Measurements from ENCODE around the gene ZBTB42.

The ZBTB42 gene

GRCh38 chr14:104843442-104844305, 42.8 kb downstream of the ZBTB42 start:
- TF ChIP-seq, protein P1, sequence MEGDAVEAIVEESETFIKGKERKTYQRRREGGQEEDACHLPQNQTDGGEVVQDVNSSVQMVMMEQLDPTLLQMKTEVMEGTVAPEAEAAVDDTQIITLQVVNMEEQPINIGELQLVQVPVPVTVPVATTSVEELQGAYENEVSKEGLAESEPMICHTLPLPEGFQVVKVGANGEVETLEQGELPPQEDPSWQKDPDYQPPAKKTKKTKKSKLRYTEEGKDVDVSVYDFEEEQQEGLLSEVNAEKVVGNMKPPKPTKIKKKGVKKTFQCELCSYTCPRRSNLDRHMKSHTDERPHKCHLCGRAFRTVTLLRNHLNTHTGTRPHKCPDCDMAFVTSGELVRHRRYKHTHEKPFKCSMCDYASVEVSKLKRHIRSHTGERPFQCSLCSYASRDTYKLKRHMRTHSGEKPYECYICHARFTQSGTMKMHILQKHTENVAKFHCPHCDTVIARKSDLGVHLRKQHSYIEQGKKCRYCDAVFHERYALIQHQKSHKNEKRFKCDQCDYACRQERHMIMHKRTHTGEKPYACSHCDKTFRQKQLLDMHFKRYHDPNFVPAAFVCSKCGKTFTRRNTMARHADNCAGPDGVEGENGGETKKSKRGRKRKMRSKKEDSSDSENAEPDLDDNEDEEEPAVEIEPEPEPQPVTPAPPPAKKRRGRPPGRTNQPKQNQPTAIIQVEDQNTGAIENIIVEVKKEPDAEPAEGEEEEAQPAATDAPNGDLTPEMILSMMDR (IDR thresholded peaks at IDR 0.05; ENCODE audit: borderline replicate concordance, insufficient read depth, low read depth, low read length), result no peak
- H3K4me3 ChIP-seq (ENCODE audit: low read depth, low read length), result no peak overlapping the region

DNA sequence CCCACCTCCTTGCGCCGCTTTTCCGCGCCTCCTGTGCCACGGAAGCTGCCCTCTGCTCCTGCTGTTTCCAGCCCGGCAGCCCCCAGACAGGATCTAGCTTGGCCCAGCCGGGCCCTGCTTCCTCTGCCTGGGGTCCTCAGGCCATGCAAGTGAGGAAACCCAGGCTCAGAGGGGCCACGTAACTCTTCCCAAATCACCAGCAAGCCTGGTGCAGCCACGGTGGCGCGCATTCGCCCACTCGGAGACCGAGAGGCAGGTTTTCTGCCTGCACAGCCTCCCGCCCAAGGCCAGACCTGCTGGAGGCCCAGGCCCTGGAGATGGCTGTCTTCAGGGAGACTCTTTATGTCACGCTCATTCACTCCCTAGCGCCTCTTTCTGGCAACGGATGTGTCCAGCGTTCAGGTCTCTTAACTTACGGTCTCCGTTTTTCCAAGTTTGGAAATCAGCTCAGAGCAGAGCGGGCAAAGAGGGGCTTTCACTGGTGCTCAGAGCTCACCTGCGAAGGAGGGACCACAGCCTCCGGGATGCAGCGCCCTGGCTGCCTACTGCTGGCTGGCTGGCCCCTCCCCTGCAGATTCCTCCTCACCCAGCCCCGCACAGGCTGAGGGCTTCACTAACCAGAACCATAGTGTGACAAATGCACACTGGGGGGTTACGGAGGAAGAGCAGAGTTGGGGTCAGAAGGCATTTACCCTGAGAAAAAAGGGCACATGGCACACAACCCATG, 43.6 kb downstream of the ZBTB42 start:
- no peak overlapping the region for H3K4me3 ChIP-seq (ENCODE audit: low read depth, low read length)
- TF ChIP-seq, protein P1 (IDR thresholded peaks at IDR 0.05; ENCODE audit: borderline replicate concordance, insufficient read depth, low read depth, low read length), result no peak

DNA sequence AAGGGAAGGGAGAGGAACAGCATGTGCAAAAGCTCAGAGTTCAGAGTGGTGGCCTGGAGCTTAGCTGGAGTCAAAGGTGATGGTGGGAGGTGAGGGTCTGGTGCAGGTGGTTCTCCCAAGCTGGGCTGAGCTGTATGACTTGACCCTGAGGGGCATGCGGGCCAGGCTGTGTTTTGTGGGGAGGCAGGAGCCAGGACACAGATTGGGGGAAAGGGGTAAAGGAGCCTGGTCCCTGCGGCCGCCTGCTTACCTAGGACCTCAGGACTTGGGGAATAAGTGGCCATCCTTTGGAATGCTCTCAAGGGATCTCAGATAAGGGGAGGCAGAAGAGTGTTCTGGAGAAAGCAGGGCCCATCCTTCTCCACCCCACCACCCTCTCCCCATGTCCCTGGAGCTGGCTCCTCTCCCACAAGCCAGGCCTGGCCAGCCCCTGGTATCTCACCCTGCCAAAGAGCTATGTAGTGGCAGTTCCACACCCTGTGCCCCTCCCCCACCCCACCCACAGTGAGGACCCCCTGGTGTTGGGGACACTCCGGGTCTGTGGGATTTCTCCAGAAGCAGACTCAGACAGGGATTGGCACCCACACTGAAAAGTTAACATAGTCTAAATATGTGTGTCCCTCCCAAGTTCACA, 44.2 kb downstream of the ZBTB42 start:
- H3K4me3 ChIP-seq (ENCODE audit: low read depth, low read length), result no peak overlapping the region
- TF ChIP-seq, protein P1 (IDR thresholded peaks at IDR 0.05; ENCODE audit: borderline replicate concordance, insufficient read depth, low read depth, low read length), result no peak

DNA sequence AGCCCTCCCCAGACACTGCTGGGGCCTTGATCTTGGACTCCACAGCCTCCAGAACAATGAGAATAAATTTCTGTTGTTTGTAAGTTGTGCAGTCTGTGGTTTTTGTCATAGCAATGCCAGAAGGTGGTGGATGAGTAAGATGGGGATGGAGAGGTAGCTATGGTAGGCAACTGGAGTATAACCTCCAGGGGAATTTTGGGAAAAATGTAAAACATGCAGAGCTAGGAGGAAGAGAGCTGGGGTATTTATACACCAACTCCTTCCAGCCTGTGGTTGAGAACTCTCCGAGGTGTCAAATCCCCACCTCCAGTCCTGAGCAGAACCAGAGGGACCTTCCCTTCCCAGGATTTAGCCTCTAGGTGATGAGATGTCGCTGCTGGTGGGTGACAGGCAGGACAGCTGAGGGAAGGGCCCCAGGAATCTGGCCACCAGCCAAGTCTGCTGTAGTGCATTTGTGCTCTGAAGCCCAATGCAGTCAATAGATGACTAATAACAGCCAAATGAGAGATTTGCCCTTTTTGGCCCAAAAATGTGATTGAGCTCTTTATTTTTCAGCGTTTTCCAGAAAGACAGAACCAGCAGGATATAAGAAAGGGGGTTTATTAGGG, 45.0 kb downstream of the ZBTB42 start:
- TF ChIP-seq, protein P1 (IDR thresholded peaks at IDR 0.05; ENCODE audit: borderline replicate concordance, insufficient read depth, low read depth, low read length), result no peak

DNA sequence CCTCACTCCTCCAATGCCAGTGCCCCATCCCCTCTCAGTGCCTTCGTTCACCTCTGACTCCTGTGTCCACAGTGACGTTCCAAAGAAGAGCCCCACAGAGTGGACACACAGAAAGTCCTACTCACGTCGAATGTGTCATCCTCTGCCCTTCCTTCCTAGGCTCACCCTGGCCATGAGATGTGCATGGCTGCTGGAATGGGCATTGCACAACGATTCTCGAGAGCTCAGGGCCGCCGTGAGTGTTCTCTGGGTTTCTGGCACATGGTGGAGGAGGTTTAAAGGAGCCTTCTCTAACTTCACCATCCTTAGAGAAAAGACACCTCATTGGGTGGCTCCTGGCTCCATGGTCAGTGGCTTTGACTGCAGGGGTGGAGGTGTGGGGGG, 51.4 kb downstream of the ZBTB42 start:
- TF ChIP-seq, protein P1 (IDR thresholded peaks at IDR 0.05; ENCODE audit: borderline replicate concordance, insufficient read depth, low read depth, low read length), result no peak
- no peak overlapping the region for H3K4me3 ChIP-seq (ENCODE audit: low read depth, low read length)

More for the DNA sequence above, 45.0 kb downstream of the ZBTB42 start:
- no peak overlapping the region for H3K4me3 ChIP-seq (ENCODE audit: low read depth, low read length)
